NOMO-1 treated with DMSO at 0.1 percent for 48 hours (cell line): Measurements from ENCODE around the gene SUOX.
"Not testable (repeated sequence)": the region's sequence is repeated elsewhere in the genome, so short reads cannot be mapped to it uniquely, and the experiment has no call there.

ENCODE experiments used
- DNase-seq: peaks from one replicate; lab custom pipeline; 2025; ENCODE audit not compliant: unreplicated experiment; lab: John Stamatoyannopoulos, UW

Gene SUOX

DNA sequence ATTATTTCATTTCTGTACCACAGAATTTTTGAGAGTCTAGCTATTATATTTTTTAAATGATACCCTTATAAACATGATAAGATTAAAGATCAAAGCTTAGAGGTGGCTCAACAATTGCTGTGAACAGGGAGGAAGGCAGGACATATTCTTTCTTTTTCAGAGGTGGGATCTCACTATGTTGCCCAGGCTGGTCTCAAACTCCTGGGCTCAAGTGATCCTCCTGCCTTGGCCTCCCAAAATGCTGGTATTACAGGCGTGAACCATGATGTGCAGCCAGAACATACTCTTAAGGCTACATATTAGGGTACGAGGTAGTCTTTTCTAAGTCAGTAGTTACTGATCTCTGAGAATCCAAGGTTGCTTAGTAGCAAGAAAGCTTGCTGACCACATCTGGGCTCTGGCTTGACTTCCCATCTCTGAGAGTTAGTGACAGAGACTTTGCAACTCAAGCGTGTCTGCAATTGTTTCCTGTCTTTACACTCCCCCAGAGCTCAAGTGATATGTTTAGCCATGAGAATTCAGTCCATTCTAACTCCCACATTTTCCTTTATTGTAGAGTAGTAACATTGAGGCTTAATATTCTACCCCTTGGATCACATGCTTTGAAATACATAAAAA is 14.6 kb upstream of the SUOX start:
- DNase-seq, result no peak

DNA sequence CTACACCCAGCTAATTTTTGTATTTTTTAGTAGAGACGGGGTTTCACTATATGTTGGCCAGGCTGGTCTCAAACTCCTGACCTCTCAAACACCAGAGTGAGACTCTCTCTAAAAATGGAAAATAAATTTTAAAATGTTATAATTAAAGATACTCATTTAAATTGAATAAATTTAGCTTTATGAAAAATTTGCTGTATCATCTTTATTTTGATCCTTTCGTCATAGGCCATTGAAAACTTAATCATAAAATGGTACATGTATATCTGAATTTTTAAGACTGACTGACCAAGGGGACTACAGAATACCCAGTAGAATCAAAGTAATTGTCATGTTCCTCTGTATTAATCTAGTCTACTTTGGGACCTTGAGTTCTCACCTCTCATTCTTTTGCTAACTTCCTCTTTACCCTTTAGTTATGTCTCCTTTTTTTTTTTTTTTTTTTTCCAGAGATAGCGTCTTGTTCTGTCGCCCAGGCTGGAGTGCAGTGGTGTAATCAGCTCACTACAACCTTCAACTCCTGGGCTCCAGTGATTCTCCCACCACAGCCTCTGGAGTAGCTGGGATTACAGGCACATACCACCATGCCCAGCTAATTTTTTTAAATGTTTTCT is 13.7 kb upstream of the SUOX start:
- peak; percentile 49 for DNase-seq

DNA sequence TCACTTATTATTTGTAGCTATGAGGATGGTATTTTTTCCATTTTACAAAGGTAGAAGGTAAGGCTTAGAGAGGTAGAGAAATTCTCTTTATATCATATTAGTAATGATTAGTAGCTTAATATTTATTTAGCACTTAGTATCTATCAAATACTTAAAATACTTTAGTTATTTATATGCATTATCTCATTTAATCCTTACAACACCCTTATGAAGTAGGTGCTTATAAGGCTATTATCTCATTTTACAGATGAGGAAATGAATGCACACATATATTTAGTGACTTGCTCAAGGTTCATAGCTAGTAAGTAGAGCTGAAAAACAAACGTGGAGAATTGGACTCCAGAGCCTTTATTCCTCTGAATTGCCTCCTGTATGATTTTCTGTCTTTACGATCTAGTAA is 12.2 kb upstream of the SUOX start:
- DNase-seq, result no peak

DNA sequence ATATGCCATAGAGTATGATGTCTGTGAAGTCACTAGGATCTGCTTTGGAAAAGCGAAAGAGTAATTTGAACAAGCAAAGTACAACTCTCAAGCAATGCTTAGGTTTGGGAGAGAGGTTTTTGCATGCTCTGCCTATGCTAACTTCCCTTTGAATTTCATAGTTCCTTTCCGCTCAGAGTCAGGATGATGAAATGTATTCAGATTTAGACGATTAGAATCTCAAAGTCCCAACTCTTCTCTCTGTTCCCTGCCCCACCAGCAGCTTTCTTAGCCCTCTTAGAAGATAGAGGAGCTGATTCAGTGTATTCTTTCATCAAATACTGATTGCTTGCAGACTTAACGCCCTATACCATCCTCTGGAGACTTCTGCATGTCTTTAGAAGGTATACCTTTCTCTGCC is 11.7 kb upstream of the SUOX start:
- no peak for DNase-seq

DNA sequence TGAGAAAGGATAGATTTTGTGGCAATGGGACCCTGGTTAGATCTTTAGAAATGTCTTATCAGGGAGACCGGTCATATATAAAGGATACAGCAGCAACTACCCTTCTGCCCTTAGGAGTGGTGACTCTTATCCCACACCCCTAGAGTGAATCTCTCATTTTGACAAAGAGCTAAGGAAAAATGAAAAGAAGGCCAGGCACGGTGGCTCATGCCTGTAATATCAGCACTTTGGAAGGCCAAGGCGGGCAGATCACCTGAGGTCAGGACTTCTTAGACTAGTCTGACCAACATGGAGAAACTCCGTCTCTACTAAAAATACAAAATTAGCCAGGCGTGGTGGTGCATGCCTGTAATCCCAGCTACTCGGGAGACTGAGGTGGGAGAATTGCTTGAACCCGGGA is 11.1 kb upstream of the SUOX start:
- not testable (repeated sequence) for DNase-seq

DNA sequence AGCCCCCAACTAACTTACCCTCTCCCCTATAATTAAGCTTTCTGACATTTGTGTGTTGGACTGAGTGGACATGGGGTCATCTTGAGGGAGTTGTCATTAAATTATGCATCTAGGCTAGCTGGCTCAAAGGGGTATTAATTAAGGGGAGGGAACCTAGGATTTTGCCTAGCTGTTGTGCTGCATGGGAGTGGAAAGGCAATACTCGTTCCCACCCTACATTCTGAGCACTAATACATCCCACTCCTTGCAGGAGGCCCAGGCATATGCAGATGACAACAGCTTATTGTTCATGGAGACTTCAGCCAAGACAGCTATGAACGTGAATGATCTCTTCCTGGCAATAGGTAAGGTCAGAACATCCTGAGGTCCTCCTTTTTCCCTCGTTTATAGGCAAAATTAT is 6.0 kb upstream of the SUOX start:
- DNase-seq, result no peak

DNA sequence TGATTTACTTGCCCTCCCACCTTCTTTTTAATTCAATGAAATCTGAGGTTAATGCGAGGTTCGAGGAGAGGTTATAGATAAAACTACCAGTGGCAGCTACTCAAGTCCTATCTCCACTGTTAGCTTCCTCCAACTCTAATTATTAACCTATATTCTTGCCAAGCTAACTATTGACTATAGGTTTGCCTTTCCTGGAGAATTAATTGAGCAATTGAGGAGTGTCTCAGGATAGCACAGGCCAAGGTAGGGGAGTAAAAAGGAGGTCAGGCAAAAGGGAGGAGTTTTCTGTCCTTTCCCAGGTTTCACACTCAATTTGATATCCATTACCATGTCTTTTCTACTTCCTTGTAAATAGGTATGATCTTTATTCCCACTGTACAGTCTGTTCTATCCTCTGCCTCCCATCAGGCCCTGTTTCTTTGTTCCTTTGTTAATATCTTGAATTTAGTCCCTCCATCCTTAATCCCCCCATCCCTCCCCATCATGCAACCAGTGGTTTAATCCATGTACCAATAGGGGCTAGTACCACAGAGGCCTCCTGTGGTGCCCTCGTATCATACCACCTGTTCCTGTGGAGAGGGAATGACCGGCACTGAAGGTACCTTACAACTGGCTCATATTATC is 3.7 kb upstream of the SUOX start:
- no peak for DNase-seq

DNA sequence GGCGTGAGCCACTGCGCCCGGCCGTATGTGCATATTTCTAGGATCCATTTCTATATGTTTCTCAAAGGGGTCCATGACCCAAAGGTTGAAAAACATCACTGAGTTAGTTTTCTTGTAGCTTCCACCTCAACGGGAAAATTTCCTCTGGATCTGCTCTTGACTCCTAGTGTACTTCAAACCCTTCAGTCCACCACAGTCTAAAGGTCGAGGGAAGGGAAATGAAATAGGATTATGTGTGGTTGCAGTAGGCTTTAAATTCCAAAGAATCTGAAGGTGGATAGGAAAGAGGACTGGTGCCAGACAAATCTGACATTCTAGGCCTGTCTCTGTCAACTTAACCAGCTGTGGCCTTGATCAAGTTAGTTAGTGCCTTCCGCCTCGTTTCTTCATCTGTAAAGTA is 1.7 kb upstream of the SUOX start:
- DNase-seq, result no peak

DNA sequence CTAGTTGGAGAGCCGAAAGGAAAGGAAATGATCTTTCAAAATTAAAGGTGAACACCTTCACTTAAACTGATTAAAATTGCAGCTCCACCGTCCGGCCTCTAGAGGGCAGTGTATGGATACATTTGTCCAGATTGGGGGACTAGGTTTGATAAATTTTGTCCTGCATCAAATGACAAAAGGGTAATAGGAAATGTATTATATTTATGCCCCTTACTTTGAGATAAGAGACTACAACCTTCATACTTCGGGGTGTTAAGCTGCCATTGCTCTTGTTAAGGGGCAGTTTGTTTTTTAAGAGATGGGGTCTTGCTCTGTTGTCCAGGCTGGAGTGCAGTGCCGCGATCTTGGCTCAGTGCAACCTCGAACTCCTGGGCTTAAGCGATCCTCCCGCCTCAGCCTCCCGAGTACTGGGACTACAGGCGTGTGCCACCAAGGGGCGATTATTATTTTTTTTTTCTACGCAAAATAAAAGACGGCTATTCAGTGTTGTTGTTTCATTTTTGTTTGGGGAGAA is 818 bp upstream of the SUOX start:
- peak; percentile 56 for DNase-seq

DNA sequence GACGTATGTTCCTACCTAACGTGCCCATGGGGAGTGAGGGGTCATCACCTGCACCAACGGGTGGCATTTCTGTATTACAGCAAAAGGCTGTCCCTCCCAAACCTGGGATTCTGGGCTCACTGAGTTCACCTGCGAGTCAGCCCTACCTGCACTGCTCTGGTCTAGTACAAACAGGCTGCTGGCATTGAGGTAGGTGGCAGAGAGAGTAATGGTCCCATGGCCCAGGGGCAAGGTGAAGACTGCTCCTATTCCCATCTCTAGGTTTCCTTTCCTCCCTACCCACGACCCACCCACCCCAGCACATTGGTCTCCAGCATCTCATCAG is 421 bp downstream of the SUOX start:
- no peak for DNase-seq

DNA sequence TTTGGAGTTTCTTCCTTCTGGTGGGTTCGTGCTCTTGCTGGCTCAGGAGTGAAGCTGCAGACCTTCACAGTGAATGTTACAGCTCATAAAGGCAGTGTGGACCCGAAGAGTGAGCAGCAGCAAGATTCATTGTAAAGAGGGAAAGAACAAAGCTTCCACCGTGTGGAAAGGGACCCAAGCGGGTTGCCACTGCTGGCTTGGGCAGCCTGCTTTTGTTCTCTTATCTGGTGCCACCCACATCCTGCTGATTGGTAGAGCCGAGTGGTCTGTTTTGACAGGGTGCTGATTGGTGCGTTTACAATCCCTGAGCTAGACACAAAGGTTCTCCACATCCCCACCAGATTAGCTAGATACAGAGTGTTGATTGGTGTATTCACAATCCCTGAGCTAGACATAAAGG is 2.4 kb downstream of the SUOX start:
- not testable (repeated sequence) for DNase-seq

DNA sequence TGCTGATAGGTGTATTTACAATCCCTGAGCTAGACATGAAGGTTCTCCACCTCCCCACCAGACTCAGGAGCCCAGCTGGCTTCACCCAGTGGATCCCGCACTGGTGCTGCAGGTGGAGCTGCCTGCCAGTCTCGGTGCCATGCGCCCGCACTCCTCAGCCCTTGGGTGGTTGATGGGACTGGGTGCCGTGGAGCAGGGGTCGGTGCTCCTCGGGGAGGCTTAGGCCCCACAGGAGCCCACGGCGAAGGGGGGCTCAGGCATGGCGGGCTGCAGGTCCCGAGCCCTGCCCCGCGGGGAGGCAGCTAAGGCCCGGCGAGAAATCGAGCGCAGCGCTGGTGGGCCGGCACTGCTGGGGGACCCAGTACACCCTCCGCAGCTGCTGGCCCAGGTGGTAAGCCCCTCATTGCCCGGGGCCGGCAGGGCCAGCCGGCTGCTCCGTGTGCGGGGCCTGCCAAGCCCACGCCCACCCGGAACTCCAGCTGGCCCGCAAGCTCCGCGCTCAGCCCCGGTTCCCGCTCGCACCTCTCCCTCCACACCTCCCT is 3.0 kb downstream of the SUOX start:
- DNase-seq, result not testable (repeated sequence)

DNA sequence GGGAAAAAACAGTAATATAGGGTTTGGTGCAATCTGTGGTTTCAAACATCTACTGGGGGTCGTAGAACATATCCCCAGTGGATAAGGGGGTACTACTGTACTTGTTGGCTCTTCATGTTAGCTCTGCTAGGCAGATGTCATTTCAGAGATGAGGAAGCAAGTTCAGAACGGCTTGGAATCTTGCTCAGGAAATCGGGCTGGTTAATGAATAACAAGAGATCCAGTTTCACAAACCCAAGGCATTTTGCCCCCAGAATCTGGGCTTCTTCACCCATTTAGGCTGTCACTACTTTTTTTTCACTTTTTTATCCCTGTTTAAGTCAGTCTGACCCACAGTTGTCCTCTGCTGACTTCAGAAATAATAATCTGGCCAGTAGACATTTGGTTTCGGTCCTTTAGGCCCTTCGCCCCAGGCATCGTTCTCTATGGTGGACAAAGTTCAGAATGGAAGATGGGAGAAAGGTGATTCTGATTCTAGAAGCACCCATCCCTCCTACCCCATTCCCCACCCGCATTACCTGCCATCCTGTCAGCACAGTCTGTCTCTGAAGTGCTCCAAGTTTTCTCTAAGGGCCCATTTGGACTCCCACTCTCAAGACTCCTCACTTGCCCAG is 4.5 kb downstream of the SUOX start:
- no peak for DNase-seq

DNA sequence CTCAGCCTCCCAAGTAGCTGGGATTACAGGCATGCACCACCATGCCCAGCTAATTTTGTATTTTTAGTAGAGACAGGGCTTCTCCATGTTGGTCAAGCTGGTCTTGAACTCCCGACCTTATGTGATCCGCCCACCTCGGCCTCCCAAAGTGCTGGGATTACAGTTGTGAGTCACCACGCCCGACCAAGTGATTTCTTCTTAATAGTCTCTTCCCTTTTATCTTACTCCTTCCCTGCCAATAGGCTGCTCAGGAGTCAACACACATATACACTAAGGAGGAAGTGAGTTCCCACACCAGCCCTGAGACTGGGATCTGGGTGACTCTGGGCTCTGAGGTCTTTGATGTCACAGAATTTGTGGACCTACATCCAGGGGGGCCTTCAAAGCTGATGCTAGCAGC is 6.3 kb downstream of the SUOX start:
- DNase-seq, result not testable (repeated sequence)

DNA sequence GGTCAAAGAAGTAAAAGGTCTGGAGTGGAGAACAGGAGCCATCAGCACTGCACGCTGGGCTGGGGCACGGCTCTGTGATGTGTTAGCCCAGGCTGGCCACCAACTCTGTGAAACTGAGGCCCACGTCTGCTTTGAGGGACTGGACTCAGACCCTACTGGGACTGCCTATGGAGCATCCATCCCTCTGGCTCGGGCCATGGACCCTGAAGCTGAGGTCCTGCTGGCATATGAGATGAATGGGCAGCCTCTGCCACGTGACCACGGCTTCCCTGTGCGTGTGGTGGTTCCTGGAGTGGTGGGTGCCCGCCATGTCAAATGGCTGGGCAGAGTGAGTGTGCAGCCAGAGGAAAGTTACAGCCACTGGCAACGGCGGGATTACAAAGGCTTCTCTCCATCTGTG is 7.1 kb downstream of the SUOX start:
- DNase-seq, result no peak

DNA sequence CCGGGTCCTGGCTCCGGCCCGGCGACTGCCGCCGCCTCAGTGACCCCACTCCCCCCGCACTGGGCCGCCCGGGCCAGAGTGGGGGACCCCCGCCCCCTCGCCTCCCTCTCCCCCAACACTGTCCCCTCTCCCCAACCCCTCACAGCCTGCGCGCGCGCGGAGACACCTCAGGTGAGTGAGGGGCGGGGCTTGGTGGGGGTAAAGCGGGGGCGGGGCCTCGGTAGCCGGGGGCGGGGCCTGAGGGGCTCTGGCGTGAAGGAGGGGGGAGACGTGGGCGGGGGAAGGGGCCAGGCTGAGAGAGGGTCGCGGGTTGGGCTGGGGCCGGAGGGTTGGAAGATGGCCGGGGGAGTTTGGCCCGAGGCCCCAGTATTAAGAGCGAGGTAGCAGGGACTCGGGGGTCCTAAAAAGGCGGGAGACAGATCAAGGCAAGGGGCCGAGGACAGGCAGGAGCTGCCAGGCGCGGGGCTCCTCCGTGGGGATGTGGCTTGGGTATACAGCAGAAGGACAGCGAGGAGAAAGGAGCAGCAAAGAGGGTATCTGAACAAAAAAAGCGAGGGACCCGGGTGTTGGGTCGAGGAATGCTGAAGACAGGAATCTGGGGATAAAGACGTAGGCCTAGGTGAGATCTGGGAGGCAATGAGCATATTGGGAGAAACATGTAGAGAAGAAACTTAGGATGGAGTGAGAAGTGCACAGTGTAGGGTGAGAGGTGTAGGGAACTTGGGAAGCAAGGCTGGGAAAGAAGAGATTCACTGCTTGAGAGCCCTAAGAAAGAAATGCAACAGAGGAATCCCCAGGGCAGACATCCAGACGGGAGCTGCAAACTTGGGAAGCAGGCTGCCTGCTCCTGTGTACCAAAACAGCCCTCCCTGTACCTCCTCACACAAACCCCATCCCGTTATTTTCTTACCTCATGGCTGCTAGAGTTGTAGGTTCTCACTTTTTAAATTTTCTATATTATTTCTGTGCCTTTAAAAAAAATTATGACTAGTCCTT is 10.8 kb downstream of the SUOX start:
- DNase-seq, result peak; percentile 11

DNA sequence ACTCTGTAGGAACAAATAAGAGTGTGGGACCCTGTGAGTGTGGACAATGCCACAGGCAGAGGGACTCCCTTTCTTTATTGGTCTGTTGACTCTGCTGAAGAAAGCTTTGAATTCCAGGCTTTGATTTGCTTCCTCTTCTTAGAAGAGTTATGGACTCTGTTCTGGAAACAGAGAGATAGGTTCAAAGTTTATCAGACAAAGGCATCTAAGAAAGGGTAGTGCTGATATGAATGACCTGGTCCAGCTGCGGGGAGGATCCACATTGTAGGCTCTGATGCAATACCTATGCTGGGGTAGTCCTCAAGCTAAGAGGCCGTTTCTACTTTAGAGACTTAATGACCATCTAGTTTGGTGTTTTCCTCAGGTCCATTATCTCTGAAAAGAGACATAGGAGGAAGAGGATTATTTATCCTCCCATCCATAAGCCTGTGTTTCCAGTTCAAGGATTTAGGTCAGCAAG is 13.1 kb downstream of the SUOX start:
- DNase-seq, result no peak

DNA sequence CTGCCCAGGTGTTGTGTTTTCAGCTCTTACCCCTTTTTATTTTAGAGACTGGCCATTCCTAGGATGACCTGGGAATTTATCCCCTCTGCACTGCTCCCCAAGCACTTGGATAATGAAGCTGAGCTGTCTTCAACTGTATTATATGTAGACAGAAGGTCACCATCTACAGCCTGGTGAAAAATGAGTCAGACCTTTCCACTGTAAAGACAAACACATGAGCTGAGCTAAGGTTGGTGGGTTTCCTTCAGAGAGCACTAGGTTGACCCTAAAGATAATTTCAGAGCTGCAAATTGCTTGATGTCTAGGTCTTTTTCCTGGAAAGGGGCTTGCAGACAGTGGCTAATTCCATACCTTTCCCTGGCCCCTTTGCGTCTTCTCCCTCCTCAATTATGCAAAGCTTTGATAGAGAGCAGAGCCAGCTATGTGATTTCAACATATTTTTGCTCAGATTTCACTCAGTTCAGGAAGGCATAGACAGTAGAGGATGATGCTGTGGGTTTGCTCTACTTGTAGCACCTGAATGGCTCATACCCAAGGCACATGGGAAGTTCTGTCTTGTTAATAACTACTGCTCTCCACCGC is 14.5 kb downstream of the SUOX start:
- no peak for DNase-seq

DNA sequence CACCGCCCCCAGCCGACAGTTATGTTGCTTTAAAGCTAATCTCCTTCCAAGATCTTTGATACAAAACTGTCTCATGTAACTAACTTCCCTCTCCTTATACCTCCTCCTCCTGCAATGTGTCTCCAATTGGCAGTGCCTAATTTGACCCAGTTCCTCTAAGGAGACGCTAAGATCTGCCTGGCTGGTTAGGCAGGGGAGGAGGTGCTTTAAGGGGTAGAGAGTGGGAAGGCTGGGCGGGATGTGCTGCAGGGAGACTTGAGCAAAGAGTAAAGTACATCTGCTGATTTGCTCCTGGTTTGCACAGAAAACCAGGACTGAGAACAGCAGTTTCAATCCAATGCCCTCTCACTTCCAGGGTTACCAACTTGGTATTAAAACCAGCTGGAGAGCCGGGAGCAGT is 16.4 kb downstream of the SUOX start:
- no peak for DNase-seq

DNA sequence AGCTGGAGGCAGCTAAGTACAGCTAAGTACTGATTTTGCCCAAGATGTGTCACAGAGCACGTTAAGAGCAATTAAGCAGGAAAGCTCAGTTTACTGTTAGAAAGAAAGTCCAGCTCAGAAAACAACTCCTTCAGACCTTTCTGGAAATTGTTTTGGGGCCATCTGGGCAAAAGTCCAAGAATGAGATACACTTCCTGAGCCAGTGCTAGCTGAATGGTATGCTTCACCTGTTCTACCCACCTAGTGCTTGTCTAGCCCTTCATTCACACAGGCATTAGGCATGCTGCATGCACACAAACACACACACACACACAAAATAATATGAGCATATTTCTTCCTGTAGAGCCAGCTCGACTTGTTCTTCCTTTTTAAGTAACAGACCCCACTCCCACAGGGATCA is 17.1 kb downstream of the SUOX start:
- no peak for DNase-seq
